GM21526 (cell line): Measurements from ENCODE around the gene IGF2BP1.
"Not testable (repeated sequence)": the region's sequence is repeated elsewhere in the genome, so short reads cannot be mapped to it uniquely, and the experiment has no call there.

Experiments used
- ATAC-seq: cut with Tn5 transposase; IDR thresholded peaks from one replicate; pipeline ENCODE4 v1.9.1; 2021; ENCODE audit warnings: moderate library complexity; ENCODE audit not compliant: unreplicated experiment, low FRiP score

IGF2BP1 gene

DNA sequence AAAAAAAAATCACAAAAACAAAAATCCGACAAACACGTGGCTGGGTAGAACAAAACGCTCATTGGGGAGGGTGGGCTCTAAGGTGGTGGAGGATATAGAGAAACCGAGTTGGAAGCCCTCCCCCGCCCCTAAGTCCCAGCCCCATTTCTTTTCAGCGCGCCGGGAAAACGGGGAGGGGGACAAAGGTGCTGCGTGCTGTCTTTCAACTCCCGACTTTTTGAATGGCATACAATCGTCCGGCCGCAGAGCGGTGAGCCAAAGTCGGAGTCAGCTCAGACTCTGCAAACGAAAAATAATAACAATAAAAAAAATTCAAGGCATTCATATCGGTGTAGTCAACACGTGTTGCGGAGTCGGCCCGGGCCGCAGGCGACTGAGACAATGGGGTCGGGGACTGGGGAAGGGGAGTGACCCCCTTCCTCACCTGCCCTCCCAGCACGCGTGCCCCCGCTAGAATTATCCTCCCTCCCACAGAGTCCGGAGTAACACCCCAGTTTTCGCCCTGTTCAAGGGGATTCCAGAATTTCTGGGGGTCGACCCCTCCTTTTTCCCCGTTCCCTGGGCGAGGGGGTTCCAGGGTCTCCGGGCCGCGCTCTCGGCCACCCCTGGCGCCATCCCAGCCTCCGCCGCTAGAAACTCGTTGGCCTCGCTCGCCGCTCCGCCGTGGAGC is 1.7 kb upstream of the IGF2BP1 start:
- ATAC-seq = no peak

DNA sequence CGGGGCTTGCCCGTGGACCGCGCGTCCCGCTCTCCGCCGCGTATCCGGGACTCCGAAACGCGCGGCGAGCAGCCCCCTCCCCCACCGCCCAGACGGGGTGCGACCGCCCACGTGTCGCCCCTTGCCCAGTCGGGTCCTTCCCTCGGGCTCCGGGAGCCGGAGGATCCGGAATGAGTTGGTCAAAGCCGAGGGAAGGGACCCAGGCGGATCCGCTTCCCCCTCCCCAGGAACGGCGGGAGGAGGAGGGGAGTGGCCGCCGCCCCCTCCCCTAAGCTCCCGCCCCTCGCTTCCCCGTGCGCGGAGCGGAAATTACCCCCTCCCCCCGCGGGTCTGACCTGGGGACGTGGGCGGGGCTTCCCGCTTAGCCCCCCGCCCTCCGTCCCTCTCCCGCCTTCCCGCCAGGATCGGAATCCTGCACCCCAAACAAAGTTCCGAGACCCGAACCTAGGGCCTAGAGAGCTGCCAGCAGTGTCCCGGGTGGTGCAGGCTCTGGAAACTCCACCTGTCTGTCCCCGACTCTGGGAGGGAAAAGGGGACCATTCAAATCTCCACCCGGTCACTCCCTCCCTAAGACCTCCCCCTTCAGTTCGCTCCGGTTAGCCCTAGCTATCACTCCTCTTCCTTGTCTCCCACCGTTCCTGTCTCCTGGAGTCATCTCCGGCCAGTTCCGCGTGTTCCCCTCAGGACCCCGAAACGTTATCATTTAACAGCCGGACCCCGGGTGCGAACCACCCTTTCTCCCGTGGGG is 1.0 kb upstream of the IGF2BP1 start:
- no peak for ATAC-seq

- ATAC-seq = no peak
Measured at GRCh38 chr17:48996722-48997102, 473 bp upstream of the IGF2BP1 start.

DNA sequence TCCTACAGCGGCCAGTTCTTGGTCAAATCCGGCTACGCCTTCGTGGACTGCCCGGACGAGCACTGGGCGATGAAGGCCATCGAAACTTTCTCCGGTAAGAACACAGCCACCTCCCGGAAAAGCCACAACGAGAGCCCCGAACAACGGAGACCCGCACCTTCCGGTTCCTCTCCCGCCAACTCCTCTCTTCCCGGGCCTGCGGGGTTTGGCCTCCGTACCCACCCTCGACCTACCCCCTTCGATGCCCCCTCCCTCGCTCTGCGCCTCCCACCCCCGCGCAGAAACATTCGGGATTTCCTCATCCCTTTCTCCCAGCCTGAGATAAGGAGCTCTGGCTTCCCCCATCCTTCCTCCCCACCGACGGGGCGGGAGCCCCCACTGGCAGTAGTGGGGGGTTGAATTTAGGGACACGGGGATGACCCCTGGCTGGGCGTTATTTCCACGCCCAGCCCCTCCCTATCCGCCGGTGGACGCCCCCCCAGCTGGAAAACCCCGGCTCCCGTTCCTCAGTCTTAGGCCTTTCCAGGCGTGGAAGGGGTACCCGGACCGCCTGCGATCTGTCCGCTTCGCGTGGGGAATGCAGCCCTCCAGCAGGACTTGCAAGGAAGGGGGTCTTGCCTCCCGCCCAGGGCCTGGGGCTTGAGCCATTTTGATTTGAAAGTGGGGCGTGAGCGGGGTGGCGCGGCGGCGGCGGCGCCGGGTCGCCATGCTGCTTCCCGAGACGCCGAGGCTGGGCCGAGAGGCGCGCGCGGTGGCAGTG is 822 bp downstream of the IGF2BP1 start:
- no peak for ATAC-seq

DNA sequence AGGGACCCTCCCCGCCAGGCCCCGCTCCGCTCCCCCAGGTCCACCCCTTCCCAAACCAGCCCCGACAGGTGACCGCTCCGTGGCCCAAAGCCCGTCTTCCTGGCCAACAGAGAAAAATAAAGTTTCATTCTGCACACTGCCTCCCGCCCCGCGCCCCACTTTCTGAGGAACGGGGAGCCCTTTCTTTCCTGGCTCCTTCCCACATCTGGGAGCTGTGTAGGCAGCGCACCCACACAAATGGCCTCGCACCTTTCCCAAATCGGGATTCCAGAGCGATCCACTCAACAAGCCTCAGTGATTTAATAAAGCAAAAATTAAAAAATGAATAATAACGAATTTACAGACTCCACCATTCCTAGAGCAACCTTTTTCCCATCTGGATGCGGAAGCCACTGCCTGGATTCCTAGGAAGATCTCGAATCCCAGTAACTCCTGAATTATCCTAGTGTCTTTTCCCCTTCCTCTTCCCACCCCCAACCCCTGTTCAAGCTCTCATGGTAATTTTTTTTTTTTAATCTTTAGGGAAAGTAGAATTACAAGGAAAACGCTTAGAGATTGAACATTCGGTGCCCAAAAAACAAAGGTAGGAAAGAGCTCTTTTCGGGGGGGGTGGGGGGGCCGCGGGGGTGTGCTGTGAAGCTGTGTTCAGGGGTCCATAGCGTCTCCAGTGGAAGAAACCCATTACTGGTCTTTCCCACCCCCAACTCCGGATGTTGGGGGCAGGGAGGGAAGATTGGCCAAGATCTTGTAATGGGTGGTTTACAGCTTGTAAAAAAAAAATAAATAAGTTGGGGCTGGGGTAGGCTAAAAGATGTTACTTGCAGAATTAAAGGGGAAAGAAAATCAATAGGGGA is 1.6 kb downstream of the IGF2BP1 start:
- no peak for ATAC-seq

- ATAC-seq = no peak
Measured at GRCh38 chr17:49000943-49001342, 3.8 kb downstream of the IGF2BP1 start.

GRCh38 chr17:49001671-49002070 is 4.5 kb downstream of the IGF2BP1 start:
- ATAC-seq = no peak

DNA sequence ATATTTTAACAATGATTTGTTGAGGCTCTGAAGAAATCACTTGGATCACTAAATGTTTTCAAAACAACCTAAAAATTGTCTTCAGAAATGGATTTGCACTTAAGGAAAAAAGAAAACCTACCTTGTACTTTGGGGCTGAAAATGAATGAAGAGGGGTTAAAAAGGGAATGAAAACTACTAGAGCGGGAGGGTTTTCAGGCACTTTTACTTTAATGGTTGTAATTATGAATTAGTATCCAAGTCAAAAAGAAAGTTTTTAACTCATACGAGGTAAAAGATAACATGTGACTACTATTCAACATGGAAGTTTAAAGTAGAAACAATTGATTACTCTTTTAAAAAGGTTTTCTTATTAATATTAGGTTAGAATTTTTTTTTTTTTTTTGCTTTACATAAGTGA is 5.1 kb downstream of the IGF2BP1 start:
- ATAC-seq = no peak

- no peak for ATAC-seq
Measured at GRCh38 chr17:49002766-49003165, 5.6 kb downstream of the IGF2BP1 start.

DNA sequence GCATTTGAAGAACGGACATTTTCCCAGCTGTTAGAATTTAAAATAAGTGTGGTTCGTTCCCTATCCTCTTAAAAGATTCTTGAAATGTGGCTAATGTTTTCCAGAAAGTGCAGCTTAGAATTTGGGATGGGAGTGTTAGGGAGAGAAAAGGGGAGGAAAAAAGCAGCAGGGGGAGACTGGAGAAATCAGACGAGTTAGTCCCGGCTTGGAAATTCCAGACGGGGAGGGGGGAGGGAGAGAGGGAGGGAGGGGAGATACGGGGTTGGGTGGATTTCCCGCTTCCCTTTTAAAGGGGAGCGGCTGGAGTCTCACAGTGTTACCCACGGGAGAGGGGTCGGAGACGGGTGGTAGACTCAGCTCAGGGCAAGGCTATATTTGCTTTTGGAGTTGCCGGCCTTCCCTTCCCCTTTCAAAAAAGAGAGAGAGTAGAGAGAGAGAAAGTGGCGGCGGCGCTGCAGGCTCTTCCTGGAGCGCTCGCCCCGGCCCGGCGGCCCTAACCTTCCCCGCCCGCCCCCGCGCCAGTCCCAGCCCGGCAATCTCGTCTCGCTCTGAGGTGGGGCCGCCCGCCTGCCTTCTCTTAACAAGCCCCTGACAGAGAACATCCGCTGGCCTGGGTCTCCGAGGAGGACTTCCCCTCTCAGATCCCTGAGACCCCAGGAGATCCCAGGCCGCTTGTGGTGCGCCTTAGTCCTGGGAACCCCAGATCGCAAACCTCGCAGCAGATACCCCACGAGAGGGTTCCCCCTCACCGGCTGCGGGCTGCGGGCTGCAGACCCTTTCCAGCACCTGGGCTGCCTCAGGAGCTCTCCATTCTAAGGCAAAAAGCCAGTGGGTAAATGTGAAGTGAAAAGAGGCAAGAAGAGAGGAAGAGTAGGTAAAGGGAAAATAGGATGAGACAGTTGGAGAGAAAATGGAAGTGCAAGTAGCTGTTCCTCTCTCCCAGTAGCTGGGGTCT is 6.6 kb downstream of the IGF2BP1 start:
- no peak for ATAC-seq

DNA sequence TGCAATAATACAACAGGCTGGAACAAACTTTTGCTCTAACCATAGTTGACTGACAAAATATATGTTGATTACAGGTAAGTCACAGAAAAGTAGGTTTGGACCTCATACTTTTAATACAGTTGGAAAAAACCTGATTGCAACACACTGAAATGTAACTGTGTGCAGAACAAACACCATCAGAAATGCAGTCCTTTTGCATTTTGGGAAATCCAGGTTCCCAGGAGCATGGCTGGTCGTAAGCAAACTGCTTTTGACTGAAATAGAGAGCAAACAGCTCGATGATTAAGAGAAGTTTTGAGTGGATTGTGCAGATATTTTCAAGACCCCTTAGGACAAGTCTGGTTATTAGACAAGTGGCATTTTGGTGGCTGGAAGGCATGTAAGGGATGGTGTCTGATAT is 8.0 kb downstream of the IGF2BP1 start:
- ATAC-seq = no peak

DNA sequence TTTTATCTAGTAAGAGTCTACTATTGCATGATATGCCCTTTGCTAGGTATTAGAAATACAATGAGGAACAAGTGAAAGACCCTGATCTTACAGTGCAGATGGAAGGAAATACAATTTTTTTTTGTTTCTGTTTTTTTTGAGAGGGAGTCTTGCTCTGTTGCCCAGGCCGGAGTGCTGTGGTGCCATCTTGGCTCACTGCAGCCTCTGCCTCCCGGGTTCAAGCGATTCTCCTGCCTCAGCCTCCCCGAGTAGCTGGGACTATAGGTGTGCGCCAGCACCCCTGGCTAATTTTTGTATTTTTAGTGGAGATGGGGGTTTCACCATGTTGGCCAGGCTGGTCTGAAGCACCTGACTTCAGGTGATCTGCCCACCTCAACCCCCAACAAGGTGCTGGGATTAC is 11.7 kb downstream of the IGF2BP1 start:
- ATAC-seq = not testable (repeated sequence)

DNA sequence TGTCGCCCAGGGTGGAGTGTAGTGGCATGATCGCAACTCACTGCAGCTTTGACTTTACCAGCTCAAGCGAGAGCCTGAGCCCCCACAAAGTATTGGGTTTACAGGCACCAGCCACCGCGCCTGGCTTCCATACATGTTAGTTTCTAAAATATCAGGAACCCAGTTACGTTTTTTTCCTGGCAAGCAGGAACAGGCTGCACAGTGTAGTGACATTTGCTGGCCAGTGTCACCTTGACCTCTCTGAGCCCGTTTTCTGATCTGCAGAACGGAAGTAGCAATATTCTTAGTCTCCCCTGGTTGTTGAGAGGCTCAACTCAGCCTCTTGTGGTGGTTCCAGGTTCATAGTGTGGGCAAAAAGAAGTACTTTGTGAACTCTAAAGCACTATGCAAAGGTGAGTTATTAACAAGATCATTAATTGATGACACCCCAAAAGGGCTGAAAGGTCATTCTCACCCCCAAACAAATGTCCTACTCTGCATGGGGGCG is 15.6 kb downstream of the IGF2BP1 start:
- no peak for ATAC-seq

GRCh38 chr17:49013311-49014213 is 16.4 kb downstream of the IGF2BP1 start:
- ATAC-seq = no peak

DNA sequence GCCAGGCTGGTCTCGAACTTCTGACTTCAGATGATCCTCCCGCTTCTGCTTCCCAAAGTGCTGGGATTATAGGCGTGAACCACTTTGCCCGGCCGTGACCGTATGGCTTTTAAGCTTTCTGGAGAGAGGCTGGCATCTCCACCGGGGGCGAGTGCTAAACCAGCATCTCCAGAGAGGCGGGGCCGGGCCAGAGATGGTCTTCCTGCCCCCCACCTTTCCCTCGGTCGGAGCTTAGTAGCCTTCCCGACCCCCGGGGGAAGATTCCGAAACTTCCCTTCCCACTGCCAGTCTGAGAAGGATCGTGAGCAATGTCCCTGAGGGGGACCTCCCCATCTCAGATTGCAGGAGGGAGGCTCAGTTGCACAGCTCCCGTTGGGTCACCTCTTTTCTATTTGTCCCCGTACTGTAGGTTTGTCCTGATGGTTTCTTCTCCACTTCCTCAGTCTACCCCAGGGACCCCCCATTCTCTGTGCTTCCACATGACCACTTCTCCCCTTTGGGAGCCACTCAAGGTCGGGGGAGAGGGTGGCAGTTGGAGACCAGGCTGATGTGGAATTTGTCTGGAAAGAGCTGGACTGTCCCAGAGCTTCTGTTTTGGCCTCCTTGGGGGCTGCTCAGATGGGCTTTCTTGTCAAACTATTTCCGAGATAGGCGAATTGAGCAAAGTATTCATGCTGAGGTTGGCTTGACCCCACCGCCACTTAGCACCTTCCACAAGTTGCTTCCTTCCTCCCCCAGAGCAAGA is 18.2 kb downstream of the IGF2BP1 start:
- ATAC-seq = no peak

DNA sequence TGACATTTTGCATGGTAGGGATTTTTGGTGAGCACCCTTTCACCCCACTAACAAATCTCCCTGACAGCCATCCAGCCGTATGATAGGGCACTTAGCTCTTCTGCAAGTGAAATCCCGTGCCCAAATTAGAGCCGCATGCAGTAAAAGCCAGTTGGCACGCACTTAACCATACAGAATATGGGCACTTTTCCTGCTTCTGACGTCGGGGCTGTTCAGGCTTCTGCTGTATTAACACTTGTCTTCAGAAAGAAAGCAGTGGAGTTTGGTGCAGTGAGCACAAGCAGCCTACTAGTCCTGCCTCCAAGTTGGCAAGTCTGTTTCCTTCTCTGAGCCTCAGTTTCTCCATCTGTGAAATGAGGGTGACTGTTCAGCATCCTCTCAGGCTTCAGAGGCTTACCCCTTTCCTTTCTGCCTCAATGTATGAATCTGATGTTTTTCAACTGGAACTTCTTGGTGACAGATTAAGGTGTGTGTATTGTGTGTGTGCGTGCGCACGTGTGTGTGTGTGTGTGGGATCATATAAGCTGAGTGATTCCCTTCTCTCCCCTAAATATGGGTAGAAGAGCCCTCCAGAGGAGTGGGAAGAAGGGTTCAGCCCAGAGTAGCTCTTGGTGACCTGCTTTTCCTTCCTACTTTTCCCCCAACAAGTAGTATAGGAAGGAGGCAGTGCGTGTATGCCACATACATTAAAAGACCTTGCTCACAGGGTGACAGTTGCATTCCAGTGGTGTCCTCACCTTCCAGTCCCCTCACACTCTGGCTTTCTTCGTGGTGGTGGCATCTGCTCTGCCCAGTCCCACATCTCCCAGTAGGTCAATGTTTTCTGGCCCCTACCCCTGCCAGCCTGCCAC is 19.0 kb downstream of the IGF2BP1 start:
- no peak for ATAC-seq
